GM19099 (cell line): ENCODE results near the gene BCL2.

ENCODE experiments used
- POLR2A ChIP-seq: IDR thresholded peaks from 3 replicates; pipeline ENCODE4 v1.6.1; 2011; ENCODE audit warnings: low read depth; ENCODE audit not compliant: insufficient read length; ENCODE audit errors: extremely low read depth

Gene BCL2

DNA sequence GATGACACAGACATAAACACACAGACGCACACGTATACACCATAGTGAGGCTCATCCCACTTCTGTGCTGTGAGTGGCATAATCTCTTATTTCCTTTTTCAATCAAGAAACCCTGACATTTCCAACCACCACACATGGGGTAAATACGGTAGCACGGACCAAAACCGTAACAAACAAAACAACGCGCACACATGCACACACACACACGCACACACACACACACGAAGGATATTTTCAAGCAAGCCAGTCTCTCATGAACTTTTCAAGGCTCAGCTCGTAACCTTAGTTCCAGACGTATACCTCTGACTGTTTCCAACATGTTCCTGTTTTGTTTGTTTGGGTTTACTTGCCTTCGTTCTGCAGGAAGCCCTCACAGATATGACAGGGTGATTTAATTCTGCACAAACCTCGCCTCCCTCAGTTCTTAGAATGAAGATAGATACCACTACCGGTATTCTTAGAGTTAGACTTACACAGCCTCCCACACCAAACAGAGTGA, 119.8 kb downstream of the BCL2 start:
- no peak for TF ChIP-seq POLR2A

DNA sequence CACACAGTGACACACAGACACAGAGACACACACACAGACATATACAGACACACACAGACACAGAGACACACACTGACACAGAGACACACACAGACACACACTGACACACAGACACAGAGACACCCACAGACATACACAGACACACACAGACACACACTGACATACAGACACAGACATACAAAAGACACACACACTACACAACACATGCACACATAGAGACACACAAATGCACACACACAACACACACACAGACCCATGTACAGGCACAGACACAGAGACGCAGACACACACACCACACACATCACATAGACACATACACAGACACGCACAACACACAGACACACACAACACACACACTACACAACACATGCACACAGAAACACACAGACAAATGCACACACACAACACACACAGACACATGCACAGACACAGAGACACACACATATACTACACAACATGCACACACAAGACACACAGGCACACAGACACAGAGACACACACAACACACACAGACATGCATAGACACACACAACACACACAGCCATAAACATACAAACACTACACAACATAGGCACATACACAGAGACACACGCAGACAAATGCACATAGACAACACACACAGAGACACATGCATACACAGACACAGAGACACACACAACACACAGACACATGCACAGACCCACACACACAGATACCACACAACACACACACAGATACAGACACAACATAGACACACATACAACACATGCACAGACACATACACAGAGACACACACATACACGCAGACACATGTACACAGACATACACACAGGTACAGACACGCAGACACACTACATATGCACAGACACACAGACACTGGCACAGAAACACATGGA, 120.5 kb downstream of the BCL2 start:
- TF ChIP-seq POLR2A: no peak

DNA sequence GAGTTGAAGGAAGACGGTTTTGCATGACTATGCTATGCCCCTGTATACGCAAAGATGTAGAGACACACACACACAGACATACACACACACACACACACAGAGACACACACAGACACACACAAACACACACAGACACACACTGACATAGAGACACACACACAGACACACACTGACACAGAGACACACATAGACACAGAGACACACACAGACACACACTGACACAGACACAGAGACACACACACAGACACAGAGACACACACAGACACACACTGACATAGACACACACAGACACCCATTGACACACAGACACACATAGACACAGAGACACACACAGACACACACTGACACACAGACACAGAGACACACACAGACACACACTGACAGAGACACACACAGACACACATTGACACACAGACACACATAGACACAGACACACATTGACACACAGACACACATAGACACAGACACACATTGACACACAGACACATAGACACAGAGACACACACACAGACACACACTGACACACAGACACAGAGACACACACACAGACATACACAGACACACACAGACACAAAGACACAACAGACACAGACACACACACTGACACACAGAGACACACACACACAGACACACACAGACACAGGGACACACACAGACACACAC, 121.3 kb downstream of the BCL2 start:
- TF ChIP-seq POLR2A: no peak

DNA sequence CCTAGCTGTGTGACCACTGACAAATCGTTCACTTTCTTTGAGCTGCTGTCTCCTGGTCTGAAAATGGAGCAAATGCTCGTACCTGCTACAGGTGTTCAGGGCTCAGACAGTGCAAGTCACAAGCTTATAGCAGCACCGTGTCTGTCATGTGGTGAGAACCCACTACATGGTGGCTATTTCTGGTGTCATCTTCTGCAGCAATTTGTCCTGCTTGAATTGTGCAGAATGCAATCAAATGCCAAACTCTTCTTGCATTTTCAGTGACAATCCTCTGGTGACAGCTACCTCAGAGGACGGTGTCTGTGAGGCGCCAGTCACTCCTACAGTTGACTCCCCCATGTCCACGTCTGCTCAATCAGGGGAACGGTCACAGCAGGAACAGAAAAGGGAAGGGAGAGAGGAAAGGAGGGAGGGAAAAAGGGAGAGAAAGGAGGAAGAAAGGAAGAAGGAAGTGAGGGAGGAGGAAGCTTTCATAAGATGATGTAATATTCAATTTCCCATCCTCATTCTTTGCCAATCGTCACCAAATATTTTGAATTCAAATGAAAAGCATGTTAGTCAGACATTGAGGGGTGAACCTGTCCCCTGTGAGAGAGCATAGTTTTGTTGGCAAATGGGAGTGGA, 122.2 kb downstream of the BCL2 start:
- TF ChIP-seq POLR2A: no peak

DNA sequence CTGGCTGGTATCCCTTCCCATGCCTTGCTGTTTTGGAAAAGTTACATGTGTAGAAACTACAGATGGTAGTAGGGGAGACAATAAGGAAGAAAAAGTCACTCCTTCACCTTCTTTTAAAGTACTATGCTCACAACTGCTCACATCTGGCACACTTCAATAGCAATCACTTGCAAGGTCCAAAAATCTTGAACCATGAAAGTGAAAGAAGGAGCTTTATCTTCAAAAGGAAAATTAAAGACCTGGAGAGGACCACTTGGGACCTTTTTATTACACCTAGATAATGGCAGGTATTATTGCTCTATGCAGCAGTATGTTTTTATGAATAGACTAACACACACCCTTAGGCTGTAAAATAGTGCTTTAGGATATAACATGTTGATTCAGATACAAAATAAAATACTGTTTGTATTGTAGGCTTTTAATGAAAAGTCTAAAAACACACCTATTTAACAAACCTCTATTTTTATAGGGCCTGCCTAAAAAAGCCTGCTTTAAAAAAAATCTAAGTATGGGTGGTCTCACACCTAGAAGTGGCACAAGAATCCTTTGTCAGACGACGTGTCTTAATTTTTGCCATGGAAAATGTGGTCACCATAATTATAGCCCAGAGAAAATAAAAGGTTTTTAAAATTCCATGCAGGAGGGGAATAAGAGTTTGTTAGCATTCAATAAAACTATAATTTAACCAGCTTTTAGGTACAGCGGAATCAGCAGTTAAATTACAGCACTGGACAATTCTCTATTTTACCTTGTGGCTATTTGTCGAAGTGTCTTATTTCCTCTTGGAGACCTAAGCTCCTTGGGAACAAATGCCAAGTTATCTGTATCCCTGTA, 124.0 kb downstream of the BCL2 start:
- no peak for TF ChIP-seq POLR2A

DNA sequence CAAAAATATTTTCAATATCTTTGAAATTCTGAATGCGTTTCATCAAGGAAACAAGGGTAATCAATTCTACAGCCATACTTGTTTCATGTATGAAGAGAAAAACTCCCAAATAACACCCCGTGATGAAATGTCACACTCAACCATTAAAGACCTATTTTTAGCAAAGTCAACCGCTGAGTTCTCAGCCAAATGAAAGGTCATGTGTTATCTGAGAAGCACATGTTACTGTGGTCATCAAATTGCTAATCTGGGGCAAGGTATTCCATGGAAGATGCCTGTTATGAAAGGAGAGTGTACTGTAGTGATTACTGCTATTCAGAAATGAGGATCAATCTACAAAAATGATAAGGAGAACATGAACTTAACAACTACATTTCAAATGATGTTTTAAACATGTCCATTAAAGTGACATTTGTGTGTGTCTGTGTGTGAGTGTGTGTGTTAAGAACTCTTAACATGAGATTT, 126.7 kb downstream of the BCL2 start:
- TF ChIP-seq POLR2A: no peak

DNA sequence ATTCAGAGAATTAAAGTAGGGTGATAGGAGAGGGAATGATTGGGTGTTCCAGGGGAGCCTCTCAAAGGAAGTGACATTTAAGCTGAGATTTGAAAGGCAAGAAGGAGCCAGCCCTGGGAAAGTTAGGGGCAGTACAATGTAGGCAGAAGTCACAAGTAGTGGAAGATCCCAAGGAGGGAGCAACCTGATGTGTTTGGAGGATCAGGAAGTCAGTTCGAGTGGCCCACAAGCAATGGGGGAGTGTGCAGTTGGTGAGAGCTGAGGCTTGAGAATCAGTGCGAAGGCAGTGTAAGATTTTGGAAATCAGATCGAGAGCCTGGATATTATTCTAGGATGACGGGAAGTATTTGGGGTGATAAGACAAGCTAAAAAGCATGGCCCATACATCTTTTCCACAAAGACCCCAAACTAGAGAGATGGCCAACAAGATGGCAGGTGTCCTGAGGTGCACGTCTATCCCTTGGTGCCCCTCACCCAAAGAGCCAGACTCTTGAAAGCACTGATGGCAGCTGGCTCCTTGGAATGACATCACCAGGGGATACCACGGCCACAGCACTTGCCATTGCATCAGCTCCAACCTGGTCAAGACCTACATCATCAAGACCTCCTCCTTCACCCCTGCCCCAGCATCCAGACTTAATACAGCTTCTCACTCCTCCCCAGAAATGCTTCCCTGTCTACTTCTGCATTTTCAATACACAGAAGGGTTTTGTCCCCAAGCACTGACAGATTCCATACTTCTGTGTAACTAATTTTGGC, 127.3 kb downstream of the BCL2 start:
- TF ChIP-seq POLR2A: no peak

DNA sequence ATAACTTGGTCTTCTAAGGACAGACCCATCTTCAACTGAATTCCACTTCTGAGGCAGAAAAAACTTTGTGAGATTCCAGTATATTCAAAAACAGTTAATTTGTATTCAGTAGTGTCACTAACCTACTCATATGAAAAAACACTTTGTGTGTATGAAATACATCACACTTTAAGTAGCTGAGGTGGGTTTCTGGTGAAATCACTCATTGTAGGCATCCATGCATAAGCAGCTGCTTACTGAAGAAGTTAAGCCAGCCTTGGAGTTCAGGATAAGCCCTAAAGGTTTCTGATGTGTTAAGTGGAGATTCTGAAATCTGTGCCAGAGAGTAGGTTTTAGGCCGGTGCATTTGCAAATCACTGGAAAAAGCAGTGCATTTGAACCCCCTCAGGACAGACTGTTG, 128.2 kb downstream of the BCL2 start:
- no peak for TF ChIP-seq POLR2A

DNA sequence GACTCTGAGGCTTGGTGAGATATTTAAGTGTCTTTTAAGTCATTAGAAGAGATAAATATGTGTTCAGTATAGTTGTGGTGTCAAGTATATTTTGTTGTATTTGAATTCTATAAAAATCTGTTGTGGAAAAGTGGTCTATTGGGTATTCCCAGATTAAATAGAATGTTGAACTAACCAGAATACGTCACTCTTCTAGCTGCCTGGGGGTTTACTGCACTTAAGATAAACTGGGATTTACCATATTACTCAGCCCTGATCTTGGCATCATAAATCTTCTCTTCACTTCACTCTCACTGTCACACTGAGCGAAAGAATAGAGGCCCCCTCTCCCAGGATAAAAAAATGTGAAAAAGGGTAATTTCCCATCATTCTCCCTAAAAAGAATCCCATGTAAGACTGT, 129.8 kb downstream of the BCL2 start:
- TF ChIP-seq POLR2A: no peak

DNA sequence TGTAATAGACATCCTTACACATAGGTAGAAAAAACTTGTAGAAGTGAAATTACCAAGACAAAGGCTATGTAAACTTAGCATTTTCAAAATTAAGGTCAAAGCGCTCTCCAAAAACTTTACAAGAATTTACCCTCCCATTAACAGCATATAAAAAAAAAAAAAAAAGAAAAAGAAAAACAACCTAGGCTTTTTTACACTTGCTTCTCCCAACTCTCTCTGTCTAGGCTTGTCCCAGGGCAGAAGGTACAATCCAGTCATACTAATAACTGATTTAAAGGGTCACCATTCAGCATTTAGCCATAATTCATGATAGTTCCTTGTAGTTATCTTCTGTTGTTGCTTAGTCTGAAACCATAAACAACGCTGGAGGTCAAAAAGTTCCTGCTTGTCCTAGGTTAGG, 130.5 kb downstream of the BCL2 start:
- no peak for TF ChIP-seq POLR2A

DNA sequence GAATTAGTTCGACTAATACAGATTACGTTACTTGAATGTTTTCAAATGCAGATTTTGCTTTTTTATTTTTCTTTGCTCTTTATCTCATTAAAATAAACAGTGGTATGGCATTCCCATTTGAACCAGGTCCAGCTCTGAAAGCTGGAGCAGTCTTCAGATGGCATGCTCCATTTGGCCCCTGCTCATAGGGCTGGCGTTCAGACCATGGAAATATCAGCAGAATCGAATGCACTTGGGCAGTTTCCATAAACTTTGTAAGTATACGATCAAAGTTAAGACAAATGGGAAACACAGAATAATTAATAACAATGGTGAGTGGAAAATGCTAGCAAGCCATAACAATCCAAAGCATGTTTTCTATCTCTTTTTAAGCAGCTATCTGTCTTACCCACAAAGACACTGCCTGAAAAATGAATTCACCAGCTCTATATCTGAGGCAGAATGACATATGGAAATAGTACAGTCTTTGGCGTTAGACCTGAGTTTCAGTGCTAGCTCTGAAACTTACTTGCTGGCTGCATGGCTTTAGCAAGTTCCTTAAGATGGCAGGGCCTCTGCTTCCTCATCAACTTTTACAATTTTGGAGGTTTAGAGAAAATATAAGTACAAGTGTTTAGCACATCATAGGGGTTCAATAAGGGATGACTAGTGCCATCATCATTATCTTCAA, 131.6 kb downstream of the BCL2 start:
- TF ChIP-seq POLR2A: no peak

DNA sequence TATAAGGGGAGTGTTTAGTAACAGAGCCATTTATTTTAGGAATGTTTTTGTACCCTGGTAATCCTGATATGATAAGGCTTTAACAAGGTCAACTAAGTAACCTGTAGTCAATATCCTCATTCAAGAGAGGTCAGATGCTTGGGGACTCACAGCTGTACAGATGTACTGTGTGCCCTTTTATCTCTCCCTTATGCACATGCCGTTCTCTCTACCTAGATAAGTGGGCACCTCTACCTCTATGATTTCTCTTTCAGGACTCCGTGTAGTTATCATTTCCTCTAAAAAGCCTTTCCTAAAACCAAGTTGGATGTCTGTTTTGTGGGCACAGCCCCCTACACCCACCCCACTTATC, 132.4 kb downstream of the BCL2 start:
- no peak for TF ChIP-seq POLR2A

DNA sequence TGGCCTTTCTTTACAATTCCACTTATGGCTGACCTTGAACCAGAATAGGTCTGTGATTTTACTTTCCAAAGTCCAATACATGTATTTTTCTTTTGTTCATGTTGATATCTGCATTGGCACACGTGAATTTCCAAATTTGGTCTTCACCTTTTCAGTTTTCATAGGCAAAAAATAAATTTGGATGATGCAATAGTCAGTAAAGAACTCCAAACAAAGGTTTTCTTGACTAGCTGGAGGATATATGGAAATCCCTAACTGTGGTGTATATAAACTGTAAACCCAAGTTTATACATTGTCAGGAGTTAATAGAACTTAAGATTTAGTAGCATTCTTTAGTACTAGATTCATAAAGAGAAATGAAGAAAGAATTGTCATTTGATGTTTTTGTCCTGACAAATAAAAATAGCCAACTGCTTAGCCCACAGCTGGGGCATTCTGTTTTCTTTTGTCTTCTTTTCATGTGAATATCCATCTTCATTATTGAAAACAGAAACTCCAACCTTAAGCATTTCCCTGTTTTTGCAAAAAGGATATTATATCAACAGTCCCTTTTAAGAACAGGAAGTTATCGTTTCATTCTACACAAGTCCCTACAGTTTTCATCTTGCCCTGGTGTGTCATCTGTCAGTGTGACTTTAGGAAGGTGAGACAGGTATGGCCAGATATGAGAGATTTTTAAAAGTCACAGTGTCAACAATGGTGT, 132.9 kb downstream of the BCL2 start:
- no peak for TF ChIP-seq POLR2A
